GM20431 (cell line): ENCODE measurements around the gene UFC1.

ENCODE experiments used
- in situ Hi-C: fragments of 300-500 bp; cut with MseI, MboI; formaldehyde crosslinking; loops from one replicate; pipeline ENCODE4 v1.15.0; 2020; ENCODE audit warnings: low sequenced_read_pairs; ENCODE audit not compliant: unreplicated experiment

UFC1 gene

DNA sequence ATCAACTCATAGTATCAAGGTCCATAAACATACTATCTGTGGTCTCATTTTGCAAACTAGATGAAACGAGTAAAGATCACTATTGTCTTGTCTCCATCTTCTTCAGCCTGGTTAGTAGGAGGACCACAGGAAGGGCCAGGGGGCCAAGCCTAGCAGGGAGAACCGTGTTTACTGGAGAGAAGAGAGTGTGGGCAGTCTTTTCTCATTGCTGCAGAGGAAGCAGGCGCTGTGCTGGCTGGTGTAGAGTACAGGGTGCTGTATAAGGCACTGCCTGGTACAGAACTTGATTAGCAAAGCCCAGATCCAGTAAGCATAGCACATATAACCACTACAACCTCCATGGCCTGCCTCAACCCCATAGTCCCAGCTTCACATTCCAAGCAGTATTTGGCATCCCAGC, 33.5 kb downstream of the UFC1 start:
- in situ Hi-C loops = no loop called here

DNA sequence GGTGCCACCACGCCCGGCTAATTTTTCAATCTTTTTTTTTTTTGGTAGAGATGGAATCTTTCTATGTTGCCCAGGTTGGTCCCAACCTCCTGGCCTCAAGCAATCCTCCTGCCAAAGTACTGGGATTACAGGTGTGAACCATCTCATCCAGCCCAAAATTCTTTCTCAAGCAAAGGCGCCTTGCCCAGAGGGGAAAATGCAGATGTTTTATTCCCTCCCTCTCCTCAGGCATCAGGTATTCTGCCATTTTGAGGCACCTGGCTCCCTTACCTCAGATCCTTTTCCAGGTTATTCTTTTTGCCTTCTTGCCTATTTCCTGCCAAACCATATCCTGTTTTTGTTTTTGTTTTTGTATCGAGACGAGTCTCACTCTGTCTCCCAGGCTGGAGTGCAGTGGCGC, 34.6 kb downstream of the UFC1 start:
- in situ Hi-C loops = no loop called here

DNA sequence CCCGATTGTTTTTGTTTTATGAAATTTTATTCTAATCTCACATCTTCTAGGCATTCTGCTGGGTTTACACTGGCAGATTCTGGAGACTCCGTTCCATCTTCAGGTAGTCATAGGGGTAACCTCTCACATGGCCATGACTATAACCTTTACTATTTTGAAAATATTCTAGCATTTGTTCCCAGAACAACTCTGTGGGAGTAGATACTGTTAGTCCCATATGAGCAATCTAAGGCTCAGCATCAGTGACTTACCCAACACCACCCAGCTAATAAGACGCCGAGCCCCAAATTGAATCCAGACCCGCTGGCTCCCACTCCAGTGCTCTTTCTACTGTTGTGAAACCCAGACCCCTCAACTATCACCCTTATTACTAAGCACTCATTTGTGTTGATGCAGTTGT, 35.3 kb downstream of the UFC1 start:
- in situ Hi-C loops = no loop called here

DNA sequence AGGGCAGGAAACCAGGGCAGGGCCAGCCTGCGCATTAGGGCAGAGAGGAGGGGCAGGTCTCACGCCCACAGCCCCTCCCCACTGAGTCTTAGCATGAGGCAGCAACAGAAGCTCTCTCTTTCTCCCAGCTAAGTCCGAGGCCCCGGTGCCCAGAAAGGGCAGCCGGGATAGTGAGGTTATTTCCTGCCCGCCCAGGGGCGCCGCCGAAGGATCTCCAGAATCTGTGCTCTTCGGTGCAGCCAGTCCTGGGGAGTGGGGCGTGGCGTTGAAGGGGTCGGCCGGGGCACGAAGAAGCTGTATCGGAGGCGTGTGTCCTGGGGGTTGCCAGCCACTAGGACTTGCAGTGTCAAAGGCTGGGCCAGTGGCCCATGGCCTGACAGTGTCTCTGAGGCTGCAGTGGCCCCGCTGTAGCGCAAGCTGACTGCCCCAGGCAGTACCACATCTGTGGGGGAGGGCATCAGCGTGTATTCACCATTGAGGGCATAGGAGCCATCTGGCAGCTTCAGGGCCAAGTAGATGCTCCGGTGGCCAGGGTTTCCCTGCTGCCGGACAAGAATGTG, 37.3 kb downstream of the UFC1 start:
- in situ Hi-C loops = no loop called here

DNA sequence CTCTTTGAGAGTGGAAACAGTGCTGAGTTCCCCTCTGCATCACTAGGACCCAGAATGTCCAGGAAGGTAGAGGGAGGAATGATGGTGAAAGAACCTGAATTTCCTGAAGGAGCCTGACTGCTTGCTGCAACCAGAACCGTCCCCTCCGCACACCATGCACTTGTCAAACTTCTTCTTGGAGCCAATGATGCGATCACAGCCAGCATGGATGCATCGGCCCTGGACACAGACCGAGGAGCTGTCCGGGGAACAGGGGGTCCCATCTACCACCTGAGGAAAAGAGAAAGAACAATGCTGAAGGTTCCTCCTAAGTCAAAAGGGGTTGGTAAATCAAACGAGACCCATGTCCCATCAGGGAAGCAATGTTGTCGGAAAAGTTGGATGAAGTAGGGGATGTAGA, 38.2 kb downstream of the UFC1 start:
- in situ Hi-C loops = no loop called here

DNA sequence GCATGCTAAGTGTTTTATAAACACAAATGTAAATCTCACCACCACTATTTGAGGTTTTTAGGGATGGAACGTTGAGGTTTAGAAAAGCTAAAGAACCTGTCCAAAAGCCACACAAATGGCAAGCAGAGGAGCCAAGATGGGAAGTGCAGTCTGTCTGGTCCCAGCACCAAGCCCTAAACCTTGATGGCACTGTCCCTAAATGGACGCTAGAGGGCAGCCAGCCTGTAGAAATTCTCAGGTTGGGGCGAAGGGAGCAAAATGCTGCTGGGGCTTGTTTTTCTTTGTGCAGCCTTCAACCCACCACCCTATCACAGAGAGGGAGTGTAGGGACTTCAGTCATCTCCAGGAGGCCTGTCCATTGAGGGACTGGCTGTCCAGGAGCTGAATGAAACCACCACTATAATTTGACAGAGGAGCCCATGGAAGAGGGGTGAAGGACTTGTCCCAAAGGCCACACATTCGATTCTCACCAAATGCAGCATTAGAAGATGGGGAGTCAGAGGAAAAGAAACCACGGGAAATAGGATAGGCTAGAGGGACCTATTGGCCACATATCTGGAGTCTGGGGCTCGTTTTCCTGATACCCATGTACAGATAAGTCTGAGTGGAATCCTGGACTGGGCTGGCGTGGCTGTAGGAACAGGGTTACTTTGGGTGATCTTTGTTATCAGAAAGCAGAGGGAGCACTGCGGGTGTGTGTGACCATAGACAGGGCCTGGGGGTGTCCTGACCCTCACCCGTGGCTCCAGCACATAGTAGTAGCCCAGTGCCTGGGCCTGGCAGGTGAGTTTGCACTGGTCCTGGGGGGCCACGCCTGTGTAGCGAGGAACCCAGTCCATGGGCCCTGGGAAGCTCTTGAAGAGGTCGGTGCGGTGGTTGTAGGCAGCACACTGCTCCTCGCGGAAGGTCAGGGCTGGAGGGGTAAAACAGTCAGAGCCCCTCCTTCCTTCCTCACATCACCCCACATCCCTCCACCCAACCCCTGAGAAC, 39.0 kb downstream of the UFC1 start:
- in situ Hi-C loops = no loop called here

DNA sequence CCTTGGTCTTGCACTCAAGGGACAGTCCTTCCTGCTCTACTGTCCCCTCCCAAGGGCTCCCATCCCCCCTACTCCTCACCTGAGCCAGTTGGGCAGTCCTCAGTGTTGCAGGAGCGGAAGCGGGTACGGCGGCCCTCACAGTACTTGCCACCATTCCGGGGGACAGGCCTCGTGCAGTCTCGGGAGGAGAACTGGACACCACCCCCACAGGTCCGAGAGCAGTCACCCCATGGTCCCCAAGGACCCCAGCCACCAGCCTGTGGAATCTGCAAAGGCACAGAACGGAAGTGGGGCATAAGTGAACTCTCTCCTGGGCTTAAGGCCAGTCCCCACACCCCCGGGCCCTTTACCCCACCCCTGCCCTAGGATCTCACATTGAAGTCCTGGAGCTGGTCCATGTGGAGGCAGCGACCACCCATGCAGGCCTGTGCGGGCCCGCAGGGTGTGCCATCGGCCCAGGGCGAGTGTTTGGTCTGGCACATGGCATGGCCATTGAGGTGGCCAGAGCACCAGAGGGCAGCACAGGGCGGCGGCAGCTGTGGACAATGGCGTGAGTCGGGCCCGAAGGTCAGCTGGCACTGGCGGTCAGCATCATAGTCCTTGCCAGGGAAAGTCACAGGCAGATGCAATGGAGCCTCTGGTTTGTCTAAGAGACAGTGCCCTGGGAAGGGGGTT, 39.9 kb downstream of the UFC1 start:
- in situ Hi-C loops = no loop called here

DNA sequence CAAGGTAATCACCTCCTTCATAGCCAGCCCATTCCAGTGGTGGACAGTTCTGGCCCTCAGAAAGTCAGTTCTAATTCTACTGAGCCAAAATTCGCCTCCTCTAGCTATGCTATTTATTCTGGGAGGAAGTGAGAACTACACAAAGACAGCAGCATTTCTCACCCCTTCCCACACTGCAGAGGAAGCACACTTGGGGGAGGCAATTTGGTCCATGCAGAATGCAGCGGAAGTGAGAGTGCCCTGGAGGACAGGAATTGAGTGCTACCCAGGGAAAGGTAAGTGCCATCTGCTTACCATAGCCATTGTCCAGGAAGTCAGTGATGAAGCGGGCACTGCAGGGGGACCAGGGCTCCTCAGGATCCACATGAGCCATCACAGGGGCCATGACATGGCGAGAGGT, 41.4 kb downstream of the UFC1 start:
- in situ Hi-C loops = no loop called here

DNA sequence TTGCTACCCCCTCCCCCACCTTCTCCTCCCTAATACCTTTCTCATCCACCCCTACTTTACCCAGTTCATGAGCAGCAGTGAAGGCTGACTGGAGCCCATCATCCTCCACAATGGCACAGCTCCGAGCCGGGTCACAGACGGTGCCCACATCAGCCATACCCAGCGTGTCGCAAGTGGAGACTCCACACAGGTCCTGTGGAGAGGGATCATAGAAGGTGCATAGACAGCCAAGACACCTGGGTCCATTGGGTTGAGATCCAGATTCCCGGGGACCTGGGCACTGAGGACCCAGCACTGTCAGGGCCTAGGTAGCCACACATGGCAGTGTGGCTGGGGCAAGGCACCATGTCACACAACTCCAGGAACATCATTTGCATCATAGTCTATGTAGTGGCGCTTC, 42.3 kb downstream of the UFC1 start:
- in situ Hi-C loops = no loop called here

DNA sequence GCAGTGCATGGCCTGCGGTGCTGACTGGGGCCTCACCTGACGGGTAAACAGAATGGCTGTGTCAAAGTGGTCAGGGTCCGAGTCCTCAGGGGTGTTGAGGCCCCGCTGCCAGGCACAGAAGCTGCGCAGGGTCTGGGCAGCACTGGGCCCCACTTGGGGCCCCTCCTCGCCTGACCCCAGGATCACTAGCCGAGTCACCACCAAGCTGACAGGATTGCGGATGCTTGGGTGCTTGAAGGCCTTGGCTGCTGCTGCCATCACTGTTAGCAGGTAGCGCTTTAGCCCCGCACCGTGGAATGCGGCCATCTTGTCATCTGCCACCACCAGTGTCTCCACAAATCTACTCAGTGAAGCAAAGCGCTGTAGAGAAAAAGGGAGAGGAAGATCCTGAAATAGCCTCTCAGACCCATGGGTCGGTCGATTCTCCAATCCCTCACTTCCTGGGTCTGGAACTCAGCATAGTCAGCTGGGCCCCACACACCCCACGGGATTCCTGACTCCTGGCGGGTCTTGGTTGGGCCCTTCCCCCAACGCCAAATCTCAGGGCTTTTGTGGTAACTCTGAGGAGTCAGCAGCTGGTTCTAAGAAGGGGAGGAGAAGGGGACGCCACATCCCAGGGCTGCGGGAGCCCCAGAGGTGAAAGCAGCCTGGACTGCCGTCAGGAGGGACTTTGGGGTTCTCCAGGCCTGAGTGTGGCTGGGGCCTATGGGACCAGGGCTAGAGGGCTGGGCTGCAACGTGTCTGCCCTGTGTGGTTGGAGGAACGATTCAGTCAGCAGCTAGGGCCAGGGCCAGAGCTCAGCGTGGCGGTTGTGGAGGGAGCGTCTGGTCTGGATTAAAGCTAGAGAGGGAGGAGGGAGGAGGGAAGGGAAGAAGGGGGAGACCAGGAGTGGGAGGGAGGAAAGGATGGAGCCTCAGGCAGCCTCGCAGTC, 43.0 kb downstream of the UFC1 start:
- in situ Hi-C loops = no loop called here

DNA sequence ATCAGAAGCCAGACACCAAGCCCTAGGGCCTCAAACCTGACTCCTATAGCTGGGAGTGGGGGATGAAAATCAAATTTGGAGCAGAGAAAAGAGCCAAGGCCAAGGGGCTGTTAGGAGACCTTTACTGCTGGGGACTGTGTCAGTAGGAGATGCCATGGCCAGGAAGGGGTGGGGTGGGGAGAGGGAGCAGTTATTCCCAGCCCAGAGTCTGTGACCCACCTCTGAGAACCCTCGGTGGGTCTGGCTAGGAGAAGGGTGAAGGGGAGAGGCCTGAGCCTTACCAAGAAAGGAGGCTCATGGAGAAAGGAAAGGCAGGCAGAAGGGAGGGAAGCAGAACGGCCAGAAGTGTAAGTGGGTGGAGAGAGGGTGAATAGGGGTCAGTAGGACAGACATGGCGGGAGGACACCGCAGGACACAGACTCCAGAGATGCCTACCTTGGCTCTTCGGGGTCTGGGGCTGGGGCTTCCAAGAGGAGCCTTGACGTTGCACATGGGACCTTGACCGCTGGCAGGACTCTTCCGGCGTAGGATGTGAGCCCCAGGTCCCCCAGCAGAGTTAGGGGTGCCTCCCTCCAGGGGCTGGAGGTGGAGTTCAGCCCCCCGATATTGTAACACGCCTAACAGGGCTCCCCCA, 43.9 kb downstream of the UFC1 start:
- in situ Hi-C loops = no loop called here

DNA sequence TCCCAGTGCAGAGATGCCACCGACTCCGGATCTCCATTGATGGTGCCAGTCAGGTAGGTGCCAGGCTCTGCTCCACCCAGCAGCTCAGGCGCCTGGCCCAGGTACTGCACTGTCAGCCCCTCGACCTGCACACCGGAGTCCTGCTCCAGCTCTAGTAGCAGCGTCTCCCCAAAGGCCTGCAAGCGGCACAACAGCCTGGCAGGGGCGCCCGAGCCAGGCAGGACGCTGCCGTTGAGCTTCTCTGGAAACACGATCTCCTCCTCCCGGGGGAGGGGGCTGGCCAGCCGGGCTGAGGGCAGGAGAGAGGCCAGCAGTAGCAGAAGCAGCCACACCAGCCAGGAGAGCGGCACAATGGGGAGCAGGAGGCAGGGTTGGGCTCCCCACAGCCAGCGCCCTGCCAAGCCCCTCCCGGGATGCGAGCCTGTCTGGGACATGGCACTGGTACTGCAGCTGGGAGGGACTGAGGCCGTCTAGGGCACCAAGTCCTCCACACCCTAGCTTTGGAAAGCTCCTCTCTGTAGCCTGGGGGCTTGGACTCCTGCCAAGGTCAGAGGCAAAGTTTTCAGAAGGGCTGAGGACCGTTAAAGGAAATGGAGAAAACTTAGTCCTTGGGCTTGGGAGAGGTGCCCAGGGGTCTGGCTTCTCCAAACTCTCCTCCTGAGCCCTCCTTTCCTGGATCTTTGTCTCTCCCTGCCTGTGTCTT, 44.6 kb downstream of the UFC1 start:
- in situ Hi-C loops = no loop called here

DNA sequence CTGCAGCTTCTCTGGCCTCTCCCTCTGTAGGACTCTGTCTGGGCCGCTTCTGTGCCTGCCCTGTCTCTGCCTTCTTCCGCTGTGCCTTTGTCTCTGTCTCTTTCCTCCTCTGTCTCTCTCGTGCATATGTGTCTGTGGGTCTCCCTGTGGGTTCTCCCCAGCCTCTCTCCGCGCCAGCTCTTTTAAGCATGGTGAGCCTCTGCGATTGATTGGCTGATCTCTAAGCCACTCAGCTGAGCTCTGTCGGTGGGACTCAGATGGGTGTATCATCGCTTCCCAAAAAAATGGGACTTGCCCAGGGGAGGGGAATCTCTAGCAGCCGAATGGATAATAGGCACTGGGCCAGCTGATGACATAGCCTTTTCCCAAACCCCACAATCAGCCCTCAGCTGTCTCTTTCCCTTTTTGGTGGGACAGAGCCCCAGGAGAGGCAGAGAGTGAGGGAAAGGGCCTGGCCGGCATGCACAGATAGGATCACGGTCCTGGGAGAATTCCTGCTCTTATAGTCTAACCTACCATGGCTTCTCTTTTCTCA, 45.2 kb downstream of the UFC1 start, which contains the start of gene ADAMTS4:
ADAMTS4 (minus strand) TSS at position 158 of the 535 bp plus-strand sequence. CDS start 427 bp downstream, outside the sequence.
- in situ Hi-C loops = no loop called here

DNA sequence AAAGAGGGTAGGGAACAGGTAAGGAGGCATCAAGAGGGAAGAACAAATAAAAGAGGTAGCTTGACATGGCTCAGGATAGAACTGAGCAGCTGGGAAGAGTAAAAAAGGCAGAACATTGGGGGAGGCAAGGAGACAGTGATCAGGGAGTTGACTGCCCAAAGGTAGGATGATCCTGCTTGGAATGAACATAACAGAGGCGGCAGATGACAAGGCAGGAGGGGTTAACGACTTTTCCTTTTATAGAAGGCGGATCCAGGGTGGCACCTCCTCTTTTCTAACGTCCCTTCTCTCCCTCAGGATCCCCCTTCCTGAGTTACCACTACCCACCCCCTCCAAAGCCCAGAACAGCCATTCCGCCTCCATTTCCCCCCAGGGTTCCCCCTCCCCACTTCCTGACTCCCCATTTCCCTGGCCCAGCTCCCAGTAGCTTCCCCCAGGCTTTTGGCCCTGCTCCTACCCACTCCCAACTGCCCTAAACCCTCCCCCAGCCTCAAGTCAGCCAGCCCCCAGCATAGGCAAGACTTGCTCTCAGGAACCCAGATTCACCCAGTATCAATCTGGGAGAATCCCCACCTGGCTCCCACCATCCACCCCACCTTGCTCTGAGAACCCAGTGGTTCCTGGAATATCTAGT, 45.8 kb downstream of the UFC1 start:
- in situ Hi-C loops = no loop called here

DNA sequence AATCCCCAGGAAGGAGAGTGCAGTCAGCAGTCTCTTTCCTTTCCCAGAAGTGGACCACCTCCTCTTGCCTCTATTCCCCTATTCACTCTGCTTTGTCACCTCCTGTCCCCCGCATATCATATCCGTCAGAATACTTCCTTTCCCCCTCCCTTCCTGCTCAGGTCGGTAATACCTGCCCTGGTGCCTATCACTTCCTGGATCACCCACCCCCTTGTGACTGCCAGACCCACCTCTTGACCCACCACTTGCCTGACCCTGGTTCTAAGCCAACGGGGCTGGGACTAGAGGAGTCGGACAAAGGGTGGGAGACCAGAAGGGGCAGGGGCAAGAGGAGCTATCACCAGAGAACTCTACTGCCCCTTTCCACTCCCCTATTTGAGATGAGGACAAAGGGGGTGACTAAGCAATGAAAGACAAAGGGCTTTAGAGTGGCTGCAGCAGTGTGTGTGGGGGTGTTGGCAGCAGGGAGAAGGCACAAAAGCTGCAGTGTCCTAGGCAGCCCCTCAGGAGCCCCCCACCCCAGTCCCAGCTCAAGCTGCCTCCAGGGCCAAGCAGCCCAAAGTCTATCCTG, 46.7 kb downstream of the UFC1 start:
- in situ Hi-C loops = no loop called here

DNA sequence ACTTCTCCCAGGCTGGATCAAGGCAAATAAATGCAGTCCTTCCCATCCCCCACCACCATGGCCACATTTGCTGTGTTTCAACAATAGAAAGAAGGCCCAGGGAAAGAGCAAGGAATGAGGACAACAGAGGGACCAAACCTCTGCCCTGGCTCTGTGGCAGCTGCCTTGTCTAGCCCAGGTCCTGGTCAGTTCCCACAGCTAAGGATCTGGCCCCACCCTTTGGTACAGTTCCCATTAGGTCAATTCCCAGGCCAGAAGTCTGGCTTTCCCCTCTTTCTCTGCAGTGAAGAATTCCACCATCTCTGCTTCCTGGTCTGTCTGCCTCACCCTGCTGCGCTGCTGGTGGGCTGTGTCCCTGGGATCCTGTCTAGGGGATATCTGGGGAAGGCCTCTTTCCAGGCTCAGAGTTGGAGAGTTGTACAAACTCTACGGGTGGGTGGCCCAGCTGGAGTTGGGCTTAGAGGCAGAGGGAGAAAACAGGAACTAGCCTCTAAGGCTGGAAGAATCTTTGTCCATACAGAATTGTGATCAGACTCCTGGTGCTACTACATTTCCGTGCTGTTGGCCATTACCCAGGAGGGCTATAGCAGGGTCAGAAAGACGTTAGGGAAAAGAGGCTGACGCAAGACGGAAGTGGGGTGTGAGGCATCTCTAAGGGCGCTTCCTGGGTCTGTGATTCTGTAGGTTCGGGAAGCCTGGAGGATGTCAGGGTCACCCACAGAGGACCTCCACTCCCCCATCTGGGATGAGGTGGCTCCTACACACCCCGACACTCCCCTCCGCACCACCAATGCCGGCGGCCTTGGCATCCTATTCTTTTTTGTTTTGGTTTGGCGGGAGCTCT, 47.4 kb downstream of the UFC1 start:
- in situ Hi-C loops = no loop called here
